Daoy (cell line): Measurements from ENCODE around the gene DGKB. TPM values are rescaled to one million over a fixed set of nuclear protein-coding genes. Genes with fewer than 3 reads are reported as not detected.

ENCODE experiments used
- DNase-seq: peaks from one replicate; pipeline ENCODE4 v3.0.0-alpha.2; 2015; ENCODE audit warnings: low read depth
- total RNA-seq: library from RNA; depleted of rRNA; stranded (reverse); fragments of >200 nt; shearing (Covaris generic); gene quantifications from 2 replicates; pipeline ENCODE4 v1.2.3, GENCODE V29; 2014

DGKB gene
- total RNA-seq, 1 experiment from 2014 or later, result 0.11 TPM

DNA sequence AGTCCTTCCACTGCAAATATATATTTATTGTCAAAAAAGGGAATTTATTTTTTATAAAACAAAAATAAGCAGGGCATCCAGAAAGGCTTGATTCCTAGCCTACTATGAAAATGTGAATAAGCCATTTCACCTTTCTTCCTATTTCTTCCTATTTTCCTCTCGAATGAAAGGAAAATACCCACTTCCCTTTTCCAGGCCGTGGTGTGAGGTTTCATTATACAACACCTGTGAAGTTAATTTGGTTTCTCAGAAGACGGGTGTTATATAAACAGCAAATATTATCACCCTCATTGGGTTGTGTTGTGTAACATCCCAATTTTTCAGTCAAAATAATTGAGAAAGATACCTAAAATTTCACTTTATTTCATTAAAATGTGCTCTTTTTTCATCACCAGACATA is 214.3 kb downstream of the DGKB start:
- no peak for DNase-seq

DNA sequence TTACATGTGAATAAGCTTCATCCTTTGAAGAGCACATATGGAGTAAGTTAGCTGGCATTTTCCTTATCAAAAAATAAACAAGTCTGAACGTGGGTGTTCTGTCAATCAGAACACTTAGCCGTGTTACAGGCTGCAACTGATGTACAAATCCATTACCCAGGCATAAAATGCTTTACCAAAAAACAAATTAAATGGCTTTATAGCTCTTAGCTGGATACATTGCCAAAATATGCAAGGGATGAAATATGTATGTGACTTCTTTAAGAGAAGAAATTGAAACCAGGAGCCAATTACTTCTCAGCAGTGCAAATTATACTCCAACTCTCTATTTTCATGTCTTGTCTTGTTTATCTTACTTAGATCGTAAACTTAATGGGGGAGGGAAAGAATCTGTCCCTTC is 214.8 kb downstream of the DGKB start:
- peak; percentile 2 for DNase-seq

DNA sequence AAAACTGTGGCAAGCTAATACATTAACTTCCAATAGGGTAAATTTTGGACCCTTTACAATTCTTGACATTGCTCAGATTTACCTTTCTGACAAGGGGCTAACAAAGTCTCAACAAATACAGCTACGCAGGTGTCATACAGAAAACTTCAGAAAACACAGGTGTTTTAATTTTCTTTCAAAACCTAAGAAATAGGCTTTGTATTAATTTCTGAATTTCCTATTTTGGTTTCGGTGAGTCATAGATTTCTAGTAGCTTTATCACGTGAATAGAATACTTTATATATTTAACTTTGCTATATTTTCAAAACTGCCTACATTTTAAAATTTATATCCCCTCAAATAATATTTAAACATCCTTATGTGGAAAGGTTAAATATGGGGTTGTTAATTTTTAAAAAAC is 215.3 kb downstream of the DGKB start:
- DNase-seq, result no peak

DNA sequence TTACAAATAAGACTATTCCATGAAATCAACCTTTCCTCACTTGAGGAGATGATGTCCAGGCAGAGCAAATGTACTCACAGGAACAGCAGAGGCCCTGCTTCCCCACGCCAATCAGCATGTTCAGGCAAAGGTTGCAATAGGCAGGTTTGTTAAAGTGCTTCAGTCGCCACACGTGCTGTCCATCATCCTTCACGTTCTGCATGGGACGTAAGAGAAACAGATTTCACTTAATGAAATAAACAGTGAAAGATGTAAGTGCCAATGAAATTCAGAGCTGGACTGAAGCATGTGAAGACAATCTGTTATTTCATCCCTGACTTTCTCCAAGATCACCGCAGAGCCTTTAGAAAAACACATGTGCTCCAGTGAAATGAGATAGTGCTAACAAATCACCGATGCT is 217.4 kb downstream of the DGKB start:
- DNase-seq, result peak; percentile 1

DNA sequence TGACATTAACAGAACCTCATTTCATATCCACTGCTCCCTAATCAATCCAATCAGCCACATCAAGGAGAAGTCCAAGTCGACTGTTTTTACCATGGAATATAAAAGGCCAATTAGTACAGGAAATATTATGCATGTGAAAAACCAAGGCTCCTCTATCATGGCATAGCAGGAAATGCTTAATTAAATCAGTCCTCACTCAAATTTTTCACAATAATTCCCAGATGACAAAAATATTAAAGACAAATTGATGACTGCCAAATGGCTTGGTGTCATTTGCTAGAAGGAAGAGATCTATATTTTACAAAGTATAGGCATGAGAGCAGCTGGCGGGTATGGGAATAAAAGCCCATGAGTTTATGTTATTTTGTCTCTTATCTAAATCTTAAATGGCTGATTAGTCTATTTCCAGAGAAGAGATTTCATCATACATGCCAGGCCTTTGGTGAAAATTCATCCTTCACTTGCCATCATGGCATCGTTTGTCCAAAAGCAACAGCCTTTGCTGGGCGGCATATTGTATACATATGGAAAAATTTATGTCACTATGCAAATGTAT is 219.6 kb downstream of the DGKB start:
- no peak for DNase-seq

DNA sequence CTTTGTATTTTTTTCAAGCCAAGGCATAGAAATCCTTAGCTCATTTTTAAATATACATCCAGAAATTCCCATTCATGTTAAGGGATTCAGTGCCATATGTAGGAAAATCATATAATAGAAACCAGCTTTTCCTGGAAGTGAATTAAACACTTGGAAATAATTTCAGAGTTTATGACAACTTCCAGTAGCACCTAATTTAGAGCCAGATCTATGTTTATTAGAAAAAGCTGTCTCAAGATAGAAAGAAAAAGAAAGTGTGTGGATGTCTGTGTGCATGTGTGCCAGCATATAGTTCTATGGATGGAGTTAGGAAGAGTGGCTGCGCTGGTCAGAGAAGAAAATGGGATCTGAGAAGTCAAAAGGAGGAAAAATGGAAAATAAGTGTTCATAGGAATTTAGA is 225.7 kb downstream of the DGKB start:
- no peak for DNase-seq

DNA sequence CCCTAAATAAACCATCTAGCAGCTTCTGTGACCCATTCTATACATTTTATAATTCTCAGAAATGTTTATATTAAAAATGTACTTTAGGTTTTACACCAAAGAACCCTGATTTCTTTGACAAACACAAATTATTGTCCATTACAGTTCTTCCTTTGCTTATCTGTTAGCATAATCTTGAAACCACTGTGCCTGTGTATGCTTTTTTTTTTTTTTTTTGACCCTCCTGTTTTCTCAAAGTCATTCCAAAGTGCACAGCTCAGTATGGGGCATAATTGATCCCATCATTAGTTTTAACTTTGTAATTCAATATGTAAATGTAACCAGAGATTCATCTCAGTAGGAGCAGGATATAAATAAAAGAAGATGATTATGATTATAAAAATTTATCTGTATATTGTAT is 229.3 kb downstream of the DGKB start:
- no peak for DNase-seq

DNA sequence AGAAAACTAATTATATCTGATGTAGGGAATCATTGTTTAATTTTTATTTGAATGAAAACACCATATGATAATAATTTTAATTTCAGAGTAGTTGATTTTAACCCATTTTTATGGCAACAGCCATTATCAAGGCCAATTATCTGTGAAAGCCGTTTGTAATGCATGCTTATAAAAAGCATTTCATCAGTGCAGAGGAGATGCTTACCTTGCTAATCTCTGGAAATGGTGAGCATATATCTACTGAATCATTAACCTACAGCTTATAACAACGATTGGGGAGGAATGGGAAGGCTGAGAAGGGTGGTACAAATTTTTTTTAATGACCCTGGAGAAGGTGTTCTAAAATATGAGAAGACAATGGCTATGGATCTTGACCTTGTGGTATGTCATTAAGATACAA is 235.6 kb downstream of the DGKB start:
- no peak for DNase-seq

DNA sequence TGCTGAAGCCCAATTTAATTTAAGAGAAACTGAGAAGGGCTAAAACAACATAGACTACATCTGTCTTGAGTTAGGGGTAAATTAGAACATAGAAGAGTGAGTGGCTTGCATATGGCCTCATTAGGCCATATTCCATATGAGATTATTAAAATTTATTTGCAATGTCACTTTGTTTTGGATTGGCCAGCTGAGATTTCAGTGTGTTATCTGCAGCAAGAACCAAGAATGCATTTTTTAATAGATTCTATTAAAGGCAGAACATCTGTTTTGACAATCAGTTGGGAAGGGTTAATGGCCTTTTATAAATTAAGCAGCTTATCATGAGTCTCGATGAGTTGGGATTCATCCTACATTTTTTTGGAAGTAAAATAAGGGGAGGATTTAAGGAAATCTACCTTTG is 236.2 kb downstream of the DGKB start:
- no peak for DNase-seq

DNA sequence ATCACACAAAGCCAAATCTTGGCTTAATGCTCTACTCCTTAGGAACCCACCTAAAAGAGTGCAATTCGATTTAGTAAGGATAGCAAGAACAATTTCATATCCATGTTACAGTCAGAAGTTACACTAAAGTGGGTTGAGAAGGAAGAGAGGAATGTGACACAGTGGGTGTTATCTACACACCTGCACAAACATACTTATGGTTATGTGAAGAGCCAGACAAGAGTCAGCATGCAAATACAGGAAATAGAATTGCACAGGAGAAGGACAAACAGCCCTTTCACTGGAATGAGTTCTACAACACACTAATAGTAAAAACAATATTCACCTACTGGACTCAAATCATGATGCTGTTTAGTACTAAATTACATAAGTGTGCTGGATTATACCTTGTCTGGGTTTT is 262.8 kb downstream of the DGKB start:
- no peak for DNase-seq

DNA sequence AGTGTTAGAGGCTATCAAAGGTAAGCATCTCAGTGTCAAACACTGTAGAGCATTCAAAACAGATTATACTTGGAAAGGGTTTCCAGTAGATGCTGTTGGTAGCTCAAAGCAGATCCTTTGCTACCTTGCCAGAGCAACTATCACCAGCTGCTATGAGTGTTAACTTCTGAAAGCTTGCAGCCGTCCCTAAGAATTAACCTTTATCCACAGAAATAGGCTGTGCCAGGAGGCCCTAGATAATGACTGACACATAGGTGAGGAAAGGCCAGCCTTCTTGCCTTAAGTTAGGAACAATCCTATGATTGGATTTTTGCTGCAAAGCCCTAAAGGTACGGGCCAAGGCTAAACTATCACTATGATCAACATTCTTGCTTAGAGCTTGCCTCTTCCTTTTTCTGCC is 263.2 kb downstream of the DGKB start:
- DNase-seq, result no peak

DNA sequence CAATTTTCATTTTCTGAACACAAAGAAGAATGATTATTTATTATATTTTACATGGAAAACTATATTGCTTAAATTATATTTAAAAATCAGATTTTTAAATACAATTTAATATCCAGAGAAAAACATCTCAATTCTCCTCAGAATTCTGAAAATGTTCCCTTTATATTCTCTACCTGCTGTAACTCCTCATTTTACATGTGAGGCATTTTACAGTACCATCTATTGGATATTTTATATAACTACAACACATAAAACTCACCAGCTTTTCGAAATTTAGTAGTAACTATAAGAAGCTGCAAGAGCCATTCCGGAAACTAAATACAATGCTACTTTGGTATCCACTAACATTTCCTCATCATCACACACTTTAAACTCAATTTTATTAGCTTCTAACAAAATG is 264.6 kb downstream of the DGKB start:
- DNase-seq, result no peak

DNA sequence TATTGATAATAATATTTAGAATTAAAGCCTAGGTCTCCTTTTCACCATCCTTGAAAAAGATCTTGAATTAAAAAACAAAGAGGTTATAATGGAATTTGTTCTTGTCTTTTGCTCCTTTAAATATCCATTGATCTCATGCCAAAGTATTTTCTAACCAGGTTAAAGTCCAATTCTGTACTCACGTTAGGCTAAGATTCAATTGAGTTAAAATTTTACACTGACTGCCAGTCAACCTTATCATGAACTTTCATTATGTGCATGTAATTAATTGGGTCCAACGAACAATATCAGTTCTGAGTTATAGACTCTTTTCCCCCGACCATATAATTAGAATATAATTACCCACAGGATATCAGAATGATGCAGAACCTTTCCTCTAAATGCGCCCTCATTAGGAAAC is 266.6 kb downstream of the DGKB start:
- DNase-seq, result no peak

DNA sequence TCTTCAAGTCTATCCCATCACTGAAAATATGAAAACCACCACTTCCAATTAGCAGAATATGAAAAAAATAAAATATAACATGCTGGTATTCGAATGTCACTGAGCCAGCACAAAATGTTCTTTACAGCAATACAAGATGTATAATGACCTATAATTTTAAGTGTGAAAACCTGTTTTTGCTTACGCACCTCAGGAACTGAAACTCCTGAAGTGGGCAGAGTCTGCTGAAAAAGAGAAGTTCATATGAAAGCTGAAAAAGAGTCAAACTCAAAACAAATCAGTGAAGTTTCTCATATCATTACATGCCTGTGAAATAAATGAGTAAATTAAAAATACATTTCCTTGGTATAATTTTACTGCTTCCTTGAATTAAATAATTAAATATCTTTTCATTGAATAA is 272.5 kb downstream of the DGKB start:
- no peak for DNase-seq

DNA sequence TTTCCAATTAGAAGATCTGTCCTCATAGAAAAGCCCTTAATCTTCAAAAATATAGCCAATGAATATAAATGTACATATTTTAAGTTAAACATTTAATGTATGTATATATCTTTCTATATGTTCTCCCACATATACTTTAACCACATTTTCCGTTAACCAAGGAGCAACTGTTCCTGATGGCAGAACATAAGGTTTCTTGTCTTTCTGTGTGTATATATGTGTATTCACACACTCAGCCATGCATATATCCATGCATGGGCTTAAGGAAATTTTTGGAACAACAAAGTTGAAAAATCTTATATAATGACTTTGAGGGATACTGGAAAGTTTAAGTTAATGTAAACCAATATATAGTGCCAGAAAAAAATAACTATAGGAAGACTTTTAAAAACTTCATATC is 274.0 kb downstream of the DGKB start:
- no peak for DNase-seq

DNA sequence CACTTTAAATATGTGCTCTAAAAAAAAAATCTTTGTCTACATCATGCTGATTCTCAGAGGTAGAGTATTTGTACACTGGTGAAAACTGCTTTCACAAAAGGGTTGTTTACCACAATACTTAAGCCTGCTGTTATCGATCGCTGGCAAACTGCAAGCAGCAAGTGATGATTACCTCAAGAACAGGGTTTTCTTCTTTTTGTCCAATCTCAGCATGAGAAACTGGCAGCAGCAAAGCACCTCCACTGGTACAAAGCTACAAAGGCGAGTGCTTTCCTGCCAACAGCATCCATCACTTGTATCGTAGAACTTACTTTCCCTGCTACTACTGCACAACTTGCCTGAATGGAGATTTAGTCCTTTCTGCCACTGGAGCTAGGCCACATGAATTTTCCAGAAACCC is 276.5 kb downstream of the DGKB start:
- no peak for DNase-seq

DNA sequence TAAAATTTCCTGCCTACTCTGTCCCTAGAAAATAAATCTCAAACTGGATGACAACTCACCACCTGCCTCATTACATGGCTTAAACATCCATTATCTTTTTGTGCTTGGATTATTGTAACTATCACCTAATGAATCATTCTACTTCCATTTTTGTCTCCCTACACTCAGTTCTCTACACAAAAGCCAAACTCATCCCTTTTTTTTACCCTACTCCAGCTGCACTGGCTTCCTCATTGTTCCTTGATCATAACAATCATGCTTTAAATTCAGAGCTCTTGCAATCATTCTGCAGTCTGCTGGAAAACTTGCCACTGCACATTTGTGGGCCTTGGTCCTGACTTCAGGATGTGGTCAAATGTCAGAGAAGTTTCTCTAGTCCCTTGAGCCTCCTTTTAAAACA is 280.0 kb downstream of the DGKB start:
- no peak for DNase-seq

DNA sequence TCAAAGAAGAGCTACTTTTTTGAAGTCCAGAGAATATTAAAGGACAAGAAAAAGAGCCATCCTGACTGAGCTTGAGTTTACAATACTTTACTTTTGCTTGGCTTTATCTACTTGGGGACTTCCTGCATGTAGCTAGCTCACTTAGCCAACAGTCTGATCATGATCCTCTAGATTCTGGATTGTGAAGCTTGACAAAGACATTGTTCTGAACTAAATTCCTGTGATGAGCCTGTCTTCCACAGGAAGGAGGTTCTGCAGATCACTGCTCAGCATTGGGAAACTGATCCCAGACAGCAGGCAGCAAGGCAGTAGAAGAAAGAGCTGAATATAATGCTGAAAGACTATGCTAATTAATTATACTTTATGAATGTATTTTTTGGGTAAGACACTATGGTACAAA is 296.4 kb downstream of the DGKB start:
- no peak for DNase-seq

DNA sequence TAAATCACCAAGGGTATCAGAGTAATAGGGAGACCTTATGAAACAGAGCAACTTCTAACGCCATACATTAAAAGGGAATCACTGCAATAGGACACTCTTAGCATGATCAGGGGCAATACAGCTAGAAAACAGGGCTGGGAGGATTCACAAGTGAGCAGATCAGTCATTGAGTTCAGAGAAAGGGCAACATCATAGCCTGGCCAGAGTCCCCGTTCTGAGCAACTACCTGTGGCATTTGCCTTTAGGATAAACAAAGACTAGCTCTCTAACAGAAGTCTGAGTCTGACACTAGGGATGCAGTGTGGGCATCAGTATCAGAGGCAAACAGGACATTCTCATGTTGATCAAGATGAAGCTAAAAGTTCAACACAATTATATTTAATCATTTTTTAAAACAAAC is 297.9 kb downstream of the DGKB start:
- DNase-seq, result no peak

DNA sequence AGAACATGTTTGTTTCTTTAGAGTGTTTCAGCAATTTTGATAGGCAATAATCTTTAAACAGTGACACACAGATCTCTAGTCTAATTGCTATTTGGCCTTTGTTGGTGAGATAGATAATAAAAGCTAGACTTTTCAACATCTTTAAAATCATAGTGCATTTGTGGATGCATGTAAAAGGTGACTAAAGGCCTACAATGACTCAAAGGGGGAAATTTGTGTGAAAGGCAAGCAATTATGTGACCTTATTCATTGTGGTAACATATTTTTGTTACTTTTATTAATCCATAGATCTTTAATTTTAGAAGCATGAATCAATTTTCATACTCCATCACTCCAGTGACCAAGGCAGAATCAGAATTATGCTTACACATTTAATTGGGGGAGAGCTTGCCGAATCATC is 299.7 kb downstream of the DGKB start:
- DNase-seq, result no peak

DNA sequence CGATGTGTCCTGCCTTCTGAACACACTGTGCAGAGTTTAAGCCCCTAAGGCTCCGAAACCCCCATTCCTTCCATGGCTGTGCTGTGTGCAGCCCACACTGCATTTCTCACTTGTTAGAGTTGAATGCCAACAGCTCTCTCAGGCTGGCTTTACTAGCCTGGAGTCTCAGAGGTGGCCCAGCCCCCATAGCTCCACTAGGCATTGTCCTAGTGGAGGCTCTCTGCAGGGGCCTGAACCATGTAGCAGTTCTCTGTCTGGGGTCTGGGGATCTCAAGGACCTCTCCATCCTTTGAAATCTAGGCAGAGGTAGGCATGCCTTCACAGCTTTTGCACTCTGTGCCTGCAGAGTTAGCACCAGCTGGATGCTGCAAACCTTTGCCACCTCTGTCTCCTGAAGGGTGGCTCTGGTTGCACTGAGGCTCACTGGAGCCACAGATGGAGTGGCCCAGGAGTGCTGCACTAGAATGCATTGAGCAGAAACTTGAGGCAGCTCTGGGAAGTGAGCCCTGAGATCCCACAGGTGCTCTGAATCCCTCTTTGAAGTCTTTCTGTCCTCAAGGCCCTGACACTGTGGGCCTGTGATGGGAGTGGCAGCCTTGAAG is 301.7 kb downstream of the DGKB start:
- DNase-seq, result no peak

DNA sequence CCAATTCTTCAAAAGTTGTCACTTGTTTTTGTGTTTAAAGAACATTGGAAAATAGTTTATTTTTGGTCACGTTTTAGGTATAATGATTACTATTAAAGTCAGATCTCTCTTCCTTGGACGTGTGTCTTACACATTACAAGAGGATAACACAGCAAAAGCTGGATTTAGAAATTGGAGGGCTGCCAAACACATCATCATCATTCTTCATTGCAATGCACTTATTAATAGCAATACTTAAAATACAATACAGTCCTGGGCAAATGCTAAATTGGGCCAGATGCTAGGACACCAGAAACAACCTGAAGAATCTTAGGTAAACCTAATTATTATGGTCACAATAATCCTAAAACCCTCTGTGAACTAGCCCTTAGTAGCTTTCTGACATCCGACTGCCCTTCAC is 303.6 kb downstream of the DGKB start:
- DNase-seq, result no peak

DNA sequence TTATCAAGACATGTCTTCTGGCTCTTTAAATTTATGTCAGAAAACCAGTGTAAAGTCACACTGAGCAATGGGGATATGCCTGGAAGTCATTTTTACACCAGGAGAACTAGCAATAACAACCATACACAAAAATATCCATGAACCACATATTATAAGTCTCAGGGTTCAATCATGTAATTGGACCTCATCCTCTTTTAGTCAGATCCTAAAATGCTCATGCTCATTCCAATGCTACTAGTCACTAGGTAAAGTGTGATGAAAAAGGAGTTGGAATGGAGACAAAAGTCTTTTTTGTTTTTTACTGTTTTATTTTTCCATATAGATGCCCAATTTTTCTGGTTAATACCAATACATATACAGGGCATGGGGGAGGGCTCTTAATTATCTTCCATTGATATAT is 306.1 kb downstream of the DGKB start:
- no peak for DNase-seq

DNA sequence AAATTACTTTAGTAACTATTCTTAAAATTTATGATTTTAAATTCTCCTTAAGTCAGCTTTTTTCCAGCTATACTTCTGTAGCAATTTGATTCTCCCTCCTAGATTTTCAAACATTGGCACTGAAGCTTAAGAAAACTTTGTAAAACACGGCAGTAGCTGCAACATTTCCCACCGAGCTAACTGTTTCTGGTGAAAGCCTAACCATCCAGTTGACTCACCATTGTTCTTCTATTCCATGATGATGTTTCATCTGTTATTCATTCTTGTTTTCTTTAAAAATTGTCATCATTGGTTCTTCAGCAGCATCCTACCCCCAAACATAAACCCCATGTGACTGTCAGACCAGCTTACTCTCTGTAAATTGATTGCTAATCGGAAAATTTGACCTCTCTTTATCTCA is 312.3 kb downstream of the DGKB start:
- no peak for DNase-seq
